Thoracic aorta (tissue), 2 donors: Measurements from ENCODE around the gene UBR4. TPM values are rescaled to one million over a fixed set of nuclear protein-coding genes. Genes with fewer than 3 reads are reported as not detected.

Experiments
- ATAC-seq: fragments of 150-250 bp; one replicate; pipeline ENCODE4 v1.8.0; 2017; ENCODE audit warnings: low read depth; ENCODE audit not compliant: insufficient number of reproducible peaks, low FRiP score
- DNase-seq: peaks from one replicate; pipeline ENCODE4 v3.0.0-alpha.2; 2020; ENCODE audit warnings: low spot score
- H3K27ac ChIP-seq, 2 donors: fragments of 200-600 bp; sonication (generic); 1 replicate in 1 of 2; 2 replicates in 1 of 2; pipeline ENCODE4 v1.5.1; 2016; ENCODE audit warnings: mild to moderate bottlenecking in 2 of 2, moderate library complexity in 2 of 2
- H3K27me3 ChIP-seq: fragments of 200-600 bp; sonication (generic); replicated peaks from 2 replicates; pipeline ENCODE4 v1.6.0; 2016; ENCODE audit warnings: mild to moderate bottlenecking; ENCODE audit not compliant: insufficient read depth
- H3K36me3 ChIP-seq: fragments of 200-600 bp; sonication (generic); one replicate; pipeline ENCODE4 v1.5.1; 2016
- H3K4me1 ChIP-seq, 2 donors: fragments of 200-600 bp; sonication (generic); 1 replicate in 1 of 2; 2 replicates in 1 of 2; pipeline versions ENCODE4 v1.5.1 to v1.6.0; 2016; ENCODE audit warnings: low read depth in 2 of 2, mild to moderate bottlenecking in 1 of 2; ENCODE audit not compliant: control insufficient read depth in 1 of 2
- H3K4me3 ChIP-seq: fragments of 200-600 bp; sonication (generic); 2 replicates; pipeline ENCODE4 v1.5.1; 2016; ENCODE audit warnings: mild to moderate bottlenecking
- H3K9me3 ChIP-seq: fragments of 200-600 bp; sonication (generic); 2 replicates; pipeline ENCODE4 v1.5.1; 2016
- CTCF ChIP-seq: fragments of 200-600 bp; sonication (generic); IDR thresholded peaks from one replicate; pipeline ENCODE4 v1.5.1; 2019; ENCODE audit warnings: antibody characterized with exemption
- total RNA-seq, 2 donors: library from RNA; depleted of rRNA; stranded (reverse); fragments of >200 nt; gene quantifications; one replicate each; pipeline versions ENCODE4 v1.1.0 to v1.2.3, GENCODE V29; 2016

UBR4 gene
- total RNA-seq, 2 donors from 2014 or later = 231 to 266 TPM

DNA sequence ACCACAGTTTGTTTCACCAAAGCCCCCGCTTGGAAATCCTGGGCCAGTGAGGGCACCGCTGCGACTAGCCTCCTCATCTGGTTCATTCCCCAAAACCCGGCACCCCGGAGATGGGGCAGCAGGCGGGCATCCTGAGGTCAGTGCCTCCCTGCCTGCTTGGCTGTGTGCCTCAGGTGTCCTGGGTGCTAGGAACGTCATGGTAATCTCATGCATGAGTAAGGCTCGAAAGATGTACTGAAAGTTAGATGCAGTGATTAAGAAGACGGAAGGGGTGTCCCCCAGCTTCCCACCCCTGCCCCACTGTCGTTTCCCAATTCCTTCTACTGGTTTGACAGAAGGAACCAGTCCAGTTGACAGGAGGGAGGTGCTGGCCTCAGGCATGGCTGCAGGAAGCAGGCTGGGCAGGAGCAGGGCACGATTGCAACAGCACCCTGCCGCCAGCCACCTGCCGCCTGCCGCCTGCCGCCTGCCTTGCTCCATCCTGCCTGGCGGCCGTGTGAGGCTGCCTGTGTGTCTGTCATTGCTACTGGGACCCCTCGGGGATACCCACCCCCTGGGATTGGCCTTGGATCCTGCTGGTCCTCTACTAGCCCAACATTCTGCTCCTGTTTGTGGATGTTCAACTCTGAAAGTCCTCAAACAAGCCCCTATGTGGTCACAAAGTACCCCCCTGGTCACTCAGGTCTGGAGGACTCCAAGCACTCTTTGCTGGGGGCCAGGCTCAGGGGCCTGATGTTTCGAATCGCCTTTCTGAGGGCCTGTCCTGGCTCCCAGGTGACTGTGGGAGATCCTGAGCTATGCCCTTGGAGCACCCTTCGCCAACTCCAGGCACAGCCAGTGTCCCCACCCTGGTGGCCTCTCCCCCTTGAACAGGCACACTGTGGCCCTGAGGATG lies 180.6 kb downstream of the UBR4 start:
- Histone ChIP-seq H3K4me1 (no peaks in the 10 kb centered on the region), H3K27me3 (no peaks in the 10 kb centered on the region), H3K27ac (no peak overlapping the region), H3K4me3 (no peak overlapping the region), H3K9me3 (no peaks in the 10 kb centered on the region), H3K36me3 (no peaks in the 10 kb centered on the region)
- ATAC-seq (no peak), DNase-seq (no peak)
- TF ChIP-seq CTCF = no peak

GRCh38 chr1:19028546-19029129 lies 181.4 kb downstream of the UBR4 start:
- Histone ChIP-seq H3K27ac (no peak overlapping the region), H3K4me3 (no peak overlapping the region), H3K4me1 (no peaks in the 10 kb centered on the region), H3K27me3 (no peaks in the 10 kb centered on the region), H3K9me3 (no peaks in the 10 kb centered on the region), H3K36me3 (no peaks in the 10 kb centered on the region)
- no peak for TF ChIP-seq CTCF
- DNase-seq (no peak), ATAC-seq (no peak)

DNA sequence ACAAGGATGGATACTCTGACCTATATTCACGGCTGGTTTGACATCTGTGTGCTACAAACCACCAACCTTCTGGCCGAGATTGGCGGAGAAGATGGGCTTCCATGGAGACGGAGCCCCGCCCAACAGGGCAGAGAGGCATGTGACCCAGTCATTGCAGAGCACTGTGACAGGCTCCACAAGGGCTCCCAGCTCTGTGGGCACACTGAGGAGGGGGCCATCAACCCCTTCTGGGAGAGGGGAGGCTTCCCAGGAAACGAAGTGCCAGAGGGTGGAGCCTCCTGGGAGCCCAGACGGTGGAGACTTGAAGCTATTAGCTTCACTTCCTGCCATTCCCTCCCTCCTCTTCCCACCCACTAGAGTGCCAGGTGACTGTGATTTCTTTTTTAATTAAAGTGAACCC lies 182.0 kb downstream of the UBR4 start:
- Histone ChIP-seq H3K27ac (no peak overlapping the region), H3K36me3 (no peaks in the 10 kb centered on the region), H3K4me3 (no peak overlapping the region), H3K9me3 (no peaks in the 10 kb centered on the region), H3K4me1 (no peaks in the 10 kb centered on the region), H3K27me3 (no peaks in the 10 kb centered on the region)
- ATAC-seq (no peak), DNase-seq (no peak)
- TF ChIP-seq CTCF = no peak

Other genes starting within 250 kb of the UBR4 start
- 10 to 100 TPM; 39.3 to 63.0 TPM for gene EMC1, start 41.3 kb upstream of the UBR4 start, total RNA-seq
- gene MRTO4, start 41.5 kb upstream of the UBR4 start, total RNA-seq = 10 to 100 TPM in 1 of 2 donors, 1 to 10 TPM in 1; 8.8 to 29.6 TPM
- 1 to 10 TPM; 2.5 to 3.9 TPM for gene AKR7A3, start 78.5 kb upstream of the UBR4 start, total RNA-seq
- 10 to 100 TPM; 67.1 to 71.5 TPM for gene AKR7A2, start 101.9 kb upstream of the UBR4 start, total RNA-seq
- 10 to 100 TPM; 11.4 to 12.0 TPM for gene SLC66A1, start 102.1 kb upstream of the UBR4 start, total RNA-seq